Measurements from ENCODE around the gene OGA. TPM values are rescaled to one million over a fixed set of nuclear protein-coding genes. Genes with fewer than 3 reads are reported as not detected.
A peak's percentile ranks its signal among the peaks of the same experiment; 100 is the strongest.

Gene OGA
- total RNA-seq, 1 donor = 93.7 TPM

DNA sequence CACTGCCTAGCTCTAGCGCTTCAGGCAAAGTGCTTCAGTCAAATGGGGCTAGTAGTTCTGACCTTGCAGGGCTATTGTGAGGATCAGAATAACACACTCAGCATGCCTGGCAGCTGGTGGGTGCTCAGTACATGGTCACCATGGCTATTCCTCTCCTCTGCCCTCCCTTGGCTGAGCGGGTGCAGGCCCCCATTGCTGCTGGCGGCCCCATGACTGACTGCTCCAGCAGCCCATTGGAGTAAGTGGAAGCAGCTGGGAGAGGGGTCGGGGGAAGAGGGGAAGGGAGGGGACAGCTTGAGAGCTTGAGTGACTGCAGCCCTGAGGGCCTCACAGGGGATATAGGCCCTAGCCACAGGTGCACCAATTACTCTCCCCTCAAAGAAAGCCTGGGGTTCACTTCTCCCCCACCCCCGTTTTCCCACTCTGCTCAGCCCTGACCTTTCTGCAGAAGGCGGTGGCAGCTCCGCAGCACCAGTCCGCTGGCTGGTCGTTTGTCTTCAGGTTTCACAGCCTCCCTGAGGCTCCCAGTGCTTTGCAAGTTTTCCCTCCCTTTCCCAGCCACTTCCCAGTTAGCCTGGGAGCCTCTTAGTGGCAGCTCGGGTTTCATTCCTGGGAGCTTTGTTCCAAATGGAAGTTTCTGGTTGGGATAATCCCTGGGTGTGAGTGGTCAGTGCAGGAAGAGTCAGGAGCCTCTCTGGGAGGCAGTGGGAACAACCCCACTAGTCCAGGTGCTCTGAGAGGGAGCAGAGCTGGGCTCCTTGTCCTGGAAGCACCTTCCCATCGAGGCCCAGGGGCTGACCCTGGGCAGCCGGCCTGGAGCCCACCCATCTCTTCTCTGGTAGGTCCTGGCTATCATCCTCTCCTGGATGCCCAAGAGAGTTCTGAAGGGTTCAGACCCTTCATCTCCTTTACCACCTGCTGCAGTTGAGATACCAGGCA lies 58.7 kb downstream of the OGA start:
- DNase-seq (ENCODE audit: low read depth) = no peak
- no peak overlapping the region for H3K4me3 ChIP-seq (ENCODE audit: low read depth, low read length)
- TF ChIP-seq, protein P1, sequence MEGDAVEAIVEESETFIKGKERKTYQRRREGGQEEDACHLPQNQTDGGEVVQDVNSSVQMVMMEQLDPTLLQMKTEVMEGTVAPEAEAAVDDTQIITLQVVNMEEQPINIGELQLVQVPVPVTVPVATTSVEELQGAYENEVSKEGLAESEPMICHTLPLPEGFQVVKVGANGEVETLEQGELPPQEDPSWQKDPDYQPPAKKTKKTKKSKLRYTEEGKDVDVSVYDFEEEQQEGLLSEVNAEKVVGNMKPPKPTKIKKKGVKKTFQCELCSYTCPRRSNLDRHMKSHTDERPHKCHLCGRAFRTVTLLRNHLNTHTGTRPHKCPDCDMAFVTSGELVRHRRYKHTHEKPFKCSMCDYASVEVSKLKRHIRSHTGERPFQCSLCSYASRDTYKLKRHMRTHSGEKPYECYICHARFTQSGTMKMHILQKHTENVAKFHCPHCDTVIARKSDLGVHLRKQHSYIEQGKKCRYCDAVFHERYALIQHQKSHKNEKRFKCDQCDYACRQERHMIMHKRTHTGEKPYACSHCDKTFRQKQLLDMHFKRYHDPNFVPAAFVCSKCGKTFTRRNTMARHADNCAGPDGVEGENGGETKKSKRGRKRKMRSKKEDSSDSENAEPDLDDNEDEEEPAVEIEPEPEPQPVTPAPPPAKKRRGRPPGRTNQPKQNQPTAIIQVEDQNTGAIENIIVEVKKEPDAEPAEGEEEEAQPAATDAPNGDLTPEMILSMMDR (IDR thresholded peaks at IDR 0.05; ENCODE audit: insufficient read depth, low read length) = no peak

DNA sequence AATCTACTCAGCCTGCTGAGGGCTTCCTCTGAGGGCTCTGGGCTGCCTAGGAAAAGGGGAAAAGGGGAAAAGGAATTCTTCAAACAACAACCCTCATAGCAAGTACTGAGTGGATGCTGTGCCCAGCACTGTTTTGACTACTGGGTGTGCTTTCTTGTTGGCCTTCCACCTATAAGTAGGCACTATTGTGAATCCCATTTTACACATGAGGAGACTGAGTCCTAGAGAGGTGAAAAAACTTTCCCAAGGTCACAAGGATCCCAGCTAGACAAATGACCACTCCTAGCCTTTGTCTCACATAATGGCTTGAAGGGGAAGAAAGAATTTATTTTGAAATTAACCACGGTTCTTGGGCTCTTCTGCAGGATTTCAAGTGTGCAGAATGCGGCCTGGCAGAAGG lies 59.4 kb downstream of the OGA start:
- no peak overlapping the region for H3K4me3 ChIP-seq (ENCODE audit: low read depth, low read length)
- DNase-seq (ENCODE audit: low read depth) = no peak
- TF ChIP-seq, protein P1 (IDR thresholded peaks at IDR 0.05; ENCODE audit: insufficient read depth, low read length) = no peak

DNA sequence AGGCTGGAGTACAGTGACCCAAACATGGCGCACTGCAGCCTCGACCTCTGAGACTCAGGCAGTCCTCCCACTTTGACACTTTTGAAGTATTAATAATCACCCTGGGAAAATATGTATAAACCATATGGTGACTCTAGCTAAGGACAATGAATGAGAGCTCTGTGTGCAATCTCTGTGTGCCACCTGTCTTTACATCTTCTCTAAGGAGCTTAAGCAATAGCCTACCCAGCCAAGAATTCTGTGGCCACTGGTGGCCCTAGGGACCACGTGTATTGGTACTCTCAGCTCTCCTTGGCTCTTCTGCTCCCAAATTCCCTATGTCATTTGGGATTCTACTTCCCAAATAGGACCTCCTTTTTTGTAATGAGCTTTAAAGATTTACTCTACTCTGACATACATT lies 66.0 kb downstream of the OGA start:
- H3K4me3 ChIP-seq (ENCODE audit: low read depth, low read length) = no peak overlapping the region
- TF ChIP-seq, protein P1 (IDR thresholded peaks at IDR 0.05; ENCODE audit: insufficient read depth, low read length) = no peak
- DNase-seq (ENCODE audit: low read depth) = no peak

DNA sequence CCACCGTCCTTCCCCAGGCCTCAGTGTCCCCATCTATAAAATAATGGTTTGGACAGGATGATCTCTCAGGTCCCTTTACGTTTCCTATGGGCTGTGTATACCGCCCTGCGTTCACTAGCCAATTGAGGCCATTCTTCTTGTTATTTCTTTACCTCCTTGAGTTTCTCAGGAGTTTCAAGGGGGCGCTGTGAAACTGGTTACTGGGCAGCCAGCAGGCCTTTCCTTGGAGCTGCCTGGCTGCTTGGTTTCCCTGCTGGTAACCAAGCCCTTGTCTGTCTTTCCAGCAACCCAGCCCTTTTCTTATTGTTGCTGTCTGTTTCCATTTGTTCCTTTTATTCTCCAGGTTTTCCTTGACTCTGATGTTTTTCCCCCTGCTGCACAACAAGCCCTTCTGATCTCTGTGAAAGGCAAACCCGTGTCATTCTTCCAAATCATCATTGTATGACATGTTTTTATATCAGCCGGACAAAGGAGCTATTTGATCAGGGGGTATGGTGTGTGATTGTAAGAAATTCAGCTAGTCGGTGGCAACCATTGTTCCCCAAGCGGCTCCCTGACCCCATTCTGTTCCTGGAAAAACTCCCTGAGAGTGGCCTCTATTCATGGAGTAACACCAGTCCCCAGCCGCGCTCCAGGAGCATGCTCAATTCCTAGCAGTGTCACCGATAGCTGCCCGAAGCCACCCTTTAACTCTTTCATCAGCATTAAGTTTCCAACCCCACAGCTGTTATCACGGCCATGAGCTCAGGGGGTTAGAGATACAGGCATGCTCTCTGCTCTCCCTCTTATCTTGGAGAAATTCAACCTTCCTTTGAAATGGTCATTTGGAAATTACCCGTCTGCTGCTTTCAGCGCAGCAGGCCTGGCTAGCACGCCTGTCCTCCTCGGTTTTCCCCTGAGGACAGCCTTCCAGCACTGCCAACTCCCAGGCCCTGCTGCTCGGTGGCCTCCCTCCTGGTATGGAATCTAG lies 68.9 kb downstream of the OGA start:
- DNase-seq (ENCODE audit: low read depth) = no peak

DNA sequence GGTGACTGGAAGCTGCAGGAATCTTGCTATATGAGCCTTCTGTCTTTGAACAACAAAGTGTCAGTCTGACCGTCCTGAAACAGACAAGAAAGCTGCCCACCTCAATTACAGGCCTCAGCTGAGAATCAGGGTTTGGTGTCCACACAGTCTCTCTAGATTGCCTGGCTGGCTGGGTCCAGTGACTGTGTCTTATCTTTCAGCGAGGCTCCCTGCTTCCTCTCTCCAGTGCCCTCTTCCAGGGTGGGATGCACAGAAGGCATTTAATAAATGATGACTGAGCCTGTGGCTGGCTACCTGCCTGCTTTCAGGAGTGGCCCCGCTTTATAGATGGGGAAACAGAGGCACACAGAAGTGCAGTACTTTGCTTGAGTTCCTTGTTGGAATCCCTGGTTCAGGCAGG lies 69.7 kb downstream of the OGA start:
- no peak overlapping the region for H3K4me3 ChIP-seq (ENCODE audit: low read depth, low read length)
- TF ChIP-seq, protein P1 (IDR thresholded peaks at IDR 0.05; ENCODE audit: insufficient read depth, low read length) = no peak
- no peak for DNase-seq (ENCODE audit: low read depth)

More for the DNA sequence above, 68.9 kb downstream of the OGA start:
- no peak overlapping the region for H3K4me3 ChIP-seq (ENCODE audit: low read depth, low read length)
- TF ChIP-seq, protein P1 (IDR thresholded peaks at IDR 0.05; ENCODE audit: insufficient read depth, low read length) = no peak

DNA sequence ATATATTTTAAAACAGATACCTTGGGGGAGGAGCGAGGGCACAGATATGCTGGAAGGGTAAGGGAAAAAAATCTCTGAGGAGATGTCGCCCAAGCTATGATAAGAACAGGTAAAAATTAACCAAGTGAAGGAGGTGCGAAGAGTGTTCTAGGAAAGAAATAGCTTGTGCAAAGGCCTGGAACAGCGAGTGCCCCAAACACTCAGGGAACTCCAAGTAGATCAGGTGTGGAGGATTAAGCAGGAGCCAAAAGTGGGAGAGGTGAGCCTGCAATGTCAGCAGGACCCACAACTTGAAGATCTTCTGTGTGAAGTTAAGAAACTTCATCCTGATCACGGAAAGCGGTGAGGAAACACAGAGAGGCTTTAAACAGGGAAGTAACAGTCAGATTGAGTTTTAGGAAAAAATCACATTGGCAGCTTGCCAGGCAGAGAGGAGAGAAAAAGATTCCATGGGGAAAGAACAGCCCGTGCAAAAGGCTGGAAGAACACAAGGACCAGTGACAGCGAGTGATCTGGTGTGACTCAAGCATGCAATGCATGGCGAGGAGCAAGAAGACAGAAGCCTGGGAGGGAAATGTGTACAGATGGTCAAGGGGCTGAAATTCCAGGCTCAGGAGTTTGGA lies 73.1 kb downstream of the OGA start:
- H3K4me3 ChIP-seq (ENCODE audit: low read depth, low read length) = no peak overlapping the region
- DNase-seq (ENCODE audit: low read depth) = peak; percentile 0
- TF ChIP-seq, protein P1 (IDR thresholded peaks at IDR 0.05; ENCODE audit: insufficient read depth, low read length) = no peak
